HCT116 (cell line): ENCODE measurements around the gene KRTAP12-1. TPM values are rescaled to one million over a fixed set of nuclear protein-coding genes. Genes with fewer than 3 reads are reported as not detected.

Experiments used
- ATAC-seq: fragments of 200-7000 bp; cut with Tn5 transposase; 2 replicates; pipeline ENCODE4 v1.9.1; 2020; ENCODE audit warnings: mild to moderate bottlenecking, moderate library complexity
- BruUV-seq: library from RNA; stranded (reverse); fragments of 400-500 nt; replicated peaks from 2 replicates; lab custom pipeline; 2021; lab: Mats Ljungman, UMichigan
- CTCF ChIA-PET: fragments of 300-600 bp; sonication (Branson Sonifier 250); formaldehyde crosslinking; loops from one replicate; lab custom pipeline; 2021; ENCODE audit warnings: antibody characterized with exemption; lab: Charles Lee
- POLR2A ChIA-PET: fragments of 300-600, 350-600 bp; sonication (Branson Sonifier 250); formaldehyde crosslinking; loops from one replicate; lab custom pipeline; 2021; ENCODE audit warnings: antibody characterized with exemption; lab: Charles Lee
- RAD21 ChIA-PET, 2 experiments: fragments of 300-600 bp; sonication (Branson Sonifier 250); formaldehyde crosslinking; loops; one replicate each; lab custom pipeline; 2023; ENCODE audit warnings: low total read pairs in 2 of 2; ENCODE audit not compliant: uncharacterized antibody in 2 of 2, unreplicated experiment in 2 of 2, low non-redundant PET in 1 of 2; lab: Charles Lee
- DNase-seq: peaks from one replicate; pipeline ENCODE4 v3.0.0-alpha.2; 2010; ENCODE audit warnings: low read depth, low spot score
- H2AFZ ChIP-seq: fragments of 200-600 bp; shearing (Covaris generic), sonication (generic); 2 replicates; pipeline ENCODE4 v1.6.1; 2017; ENCODE audit warnings: low read depth, mixed run types, mixed read lengths, antibody characterized with exemption, low read length; ENCODE audit not compliant: poor library complexity, severe bottlenecking
- H3K27ac ChIP-seq: 2 replicates; pipeline ENCODE4 v1.5.1; 2012; ENCODE audit warnings: low read depth, low read length
- H3K27me3 ChIP-seq: fragments of 200-600 bp; sonication (generic); 2 replicates; pipeline ENCODE4 v1.6.1; 2016; ENCODE audit warnings: mixed run types, low read length, mixed read lengths; ENCODE audit not compliant: insufficient read depth
- H3K36me3 ChIP-seq, 2 experiments: fragments of 200-500 bp in 1 of 2; fragments of 200-600 bp in 1 of 2; sonication (Bioruptor generic) in 1 of 2; sonication (generic) in 1 of 2; 2 replicates each; pipeline versions ENCODE4 v1.5.1 to v1.6.1; 2014 to 2016; ENCODE audit warnings: low read length in 2 of 2, inconsistent platforms in 1 of 2, mixed read lengths in 1 of 2, mixed run types in 1 of 2; ENCODE audit not compliant: insufficient read depth in 2 of 2, control insufficient read depth in 1 of 2
- H3K4me1 ChIP-seq, 2 experiments: fragments of 200-600 bp in 1 of 2; sonication (generic) in 1 of 2; 2 replicates each; pipeline versions ENCODE4 v1.5.1 to v1.6.1; 2012 to 2017; ENCODE audit warnings: low read length in 2 of 2, inconsistent platforms in 1 of 2, mild to moderate bottlenecking in 1 of 2, mixed read lengths in 1 of 2, mixed run types in 1 of 2, moderate library complexity in 1 of 2; ENCODE audit not compliant: insufficient read depth in 2 of 2, control insufficient read depth in 1 of 2
- H3K4me2 ChIP-seq: fragments of 200-600 bp; sonication (generic); 2 replicates; pipeline ENCODE4 v1.6.1; 2017; ENCODE audit warnings: mixed run types, low read length, mixed read lengths
- H3K4me3 ChIP-seq, 2 experiments: fragments of 200-600 bp in 1 of 2; sonication (generic) in 1 of 2; replicated peaks in 1 of 2; 2 replicates each; pipeline ENCODE4 v1.5.1; 2011 to 2016; ENCODE audit warnings: low read length in 2 of 2, control low read depth in 1 of 2, low read depth in 1 of 2, mild to moderate bottlenecking in 1 of 2, mixed read lengths in 1 of 2, mixed run types in 1 of 2
- H3K79me2 ChIP-seq: fragments of 200-600 bp; sonication (generic); 2 replicates; pipeline ENCODE4 v1.6.1; 2017; ENCODE audit warnings: mild to moderate bottlenecking, mixed run types, low read length, moderate library complexity, mixed read lengths; ENCODE audit not compliant: insufficient read depth
- H3K9ac ChIP-seq: fragments of 200-600 bp; sonication (generic); 2 replicates; pipeline ENCODE4 v1.6.1; 2016; ENCODE audit warnings: low read length, mixed read lengths
- H3K9me2 ChIP-seq: fragments of 200-600 bp; sonication (generic), shearing (Covaris generic); 2 replicates; pipeline ENCODE4 v1.6.1; 2017; ENCODE audit warnings: mixed run types, mild to moderate bottlenecking, moderate library complexity; ENCODE audit not compliant: insufficient read depth
- H3K9me3 ChIP-seq, 2 experiments: fragments of 200-500 bp in 1 of 2; fragments of 200-600 bp in 1 of 2; sonication (Bioruptor generic) in 1 of 2; sonication (generic) in 1 of 2; 2 replicates each; pipeline ENCODE4 v1.6.1; 2014 to 2017; ENCODE audit warnings: low read length in 2 of 2, mixed read lengths in 2 of 2, inconsistent platforms in 1 of 2, low read depth in 1 of 2, mild to moderate bottlenecking in 1 of 2, mixed run types in 1 of 2, moderate library complexity in 1 of 2; ENCODE audit not compliant: control insufficient read depth in 1 of 2, insufficient read depth in 1 of 2
- H4K20me1 ChIP-seq: fragments of 200-600 bp; sonication (generic), shearing (Covaris generic); 2 replicates; pipeline ENCODE4 v1.6.1; 2017; ENCODE audit warnings: mixed run types, mild to moderate bottlenecking, moderate library complexity; ENCODE audit not compliant: insufficient read depth
- CBX3 ChIP-seq: IDR thresholded peaks from 2 replicates; pipeline ENCODE4 v1.6.1; 2012; ENCODE audit warnings: low read depth
- CEBPB ChIP-seq: IDR thresholded peaks from 2 replicates; pipeline ENCODE4 v1.6.1; 2012; ENCODE audit warnings: low read depth
- CTCF ChIP-seq, 3 experiments: fragments of 200-600 bp in 1 of 3; sonication (generic) in 1 of 3; IDR thresholded peaks in 2 of 3; conservative IDR thresholded peaks in 1 of 3; 2 replicates each; pipeline ENCODE4 v1.5.1; 2012 to 2017; ENCODE audit warnings: low read depth in 2 of 3, low read length in 2 of 3, antibody characterized with exemption in 1 of 3, borderline replicate concordance in 1 of 3, control low read depth in 1 of 3, mild to moderate bottlenecking in 1 of 3, mixed read lengths in 1 of 3, mixed run types in 1 of 3, moderate library complexity in 1 of 3; ENCODE audit not compliant: insufficient read depth in 1 of 3
- ELF1 ChIP-seq: IDR thresholded peaks from 2 replicates; pipeline ENCODE4 v1.6.1; 2012; ENCODE audit warnings: low read depth, borderline replicate concordance
- EZH2 ChIP-seq: fragments of 200-600 bp; sonication (generic); IDR thresholded peaks from 2 replicates; pipeline ENCODE4 v1.6.1; 2017; ENCODE audit warnings: antibody characterized with exemption, mixed run types
- EZH2phosphoT487 ChIP-seq: fragments of 200-600 bp; IDR thresholded peaks from 2 replicates; pipeline ENCODE4 v1.6.1; 2018; ENCODE audit warnings: antibody characterized with exemption, borderline replicate concordance
- JUND ChIP-seq: IDR thresholded peaks from 2 replicates; pipeline ENCODE4 v1.6.1; 2012
- MAX ChIP-seq: IDR thresholded peaks from 2 replicates; pipeline ENCODE4 v1.6.1; 2012
- POLR2A ChIP-seq: IDR thresholded peaks from 2 replicates; pipeline ENCODE4 v1.7.0; 2011; ENCODE audit warnings: borderline replicate concordance; ENCODE audit not compliant: insufficient read depth, insufficient read length; ENCODE audit errors: extremely low read depth
- SIN3A ChIP-seq: IDR thresholded peaks from 2 replicates; pipeline ENCODE4 v1.6.1; 2012; ENCODE audit warnings: low read depth
- SP1 ChIP-seq: IDR thresholded peaks from 2 replicates; pipeline ENCODE4 v1.6.1; 2012; ENCODE audit warnings: low read depth
- SRF ChIP-seq: IDR thresholded peaks from 2 replicates; pipeline ENCODE4 v1.6.1; 2012; ENCODE audit warnings: low read depth
- TCF7L2 ChIP-seq: IDR thresholded peaks from 2 replicates; pipeline ENCODE4 v1.7.0; 2011; ENCODE audit warnings: borderline replicate concordance, inconsistent platforms; ENCODE audit not compliant: insufficient read depth, insufficient read length; ENCODE audit errors: extremely low read depth
- YY1 ChIP-seq: IDR thresholded peaks from 2 replicates; pipeline ENCODE4 v1.6.1; 2011; ENCODE audit warnings: low read length, low read depth, moderate library complexity, mild to moderate bottlenecking; ENCODE audit not compliant: insufficient replicate concordance; ENCODE audit errors: extremely low read depth
- ZBTB33 ChIP-seq: IDR thresholded peaks from 2 replicates; pipeline ENCODE4 v1.6.1; 2011; ENCODE audit warnings: mild to moderate bottlenecking, low read length, moderate library complexity; ENCODE audit not compliant: insufficient replicate concordance; ENCODE audit errors: extremely low read depth
- ZFX ChIP-seq: fragments of 450-650 bp; IDR thresholded peaks from 2 replicates; pipeline ENCODE4 v1.6.1; 2017
- ZNF274 ChIP-seq: fragments of 200-500 bp; sonication (Bioruptor generic); IDR thresholded peaks from 2 replicates; pipeline ENCODE4 v1.6.1; 2014; ENCODE audit warnings: mild to moderate bottlenecking, low read depth, low read length, inconsistent platforms
- intact Hi-C: fragments of 100-400 bp; cut with micrococcal nuclease; formaldehyde crosslinking; loops from 2 replicates; pipeline ENCODE4 v1.10.0; 2022
- total RNA-seq: library from RNA; stranded (reverse); gene quantifications from one replicate; pipeline ENCODE4 v1.2.1, GENCODE V29; 2021; ENCODE audit not compliant: unreplicated experiment

KRTAP12-1 gene
- total RNA-seq, 1 experiment from 2014 or later = not detected

- ATAC-seq = no peak
- no peak for DNase-seq
- Histone ChIP-seq H3K4me1 (no peaks in the 10 kb centered on the region), H3K9ac (no peak overlapping the region), H3K27ac (no peak overlapping the region), H3K9me2 (no peaks in the 10 kb centered on the region), H3K9me3 (peaks cover 4 to 14% of the 10 kb centered on the region in 2 experiments; a peak in 2 of 4 replicates), H3K27me3 (peaks cover 5% of the 10 kb centered on the region; the same call in 1 of the 2 replicates), H3K36me3 (no peaks in the 10 kb centered on the region), H3K4me3 (no peak overlapping the region), H3K79me2 (no peaks in the 10 kb centered on the region), H2AFZ (no peak overlapping the region), H3K4me2 (no peak overlapping the region), H4K20me1 (no peaks in the 10 kb centered on the region)
- TF ChIP-seq CBX3 (no peak), SP1 (no peak)
- RAD21 ChIA-PET = no interaction called here
- POLR2A ChIA-PET = no interaction called here
- CTCF ChIA-PET = no interaction called here
- BruUV-seq = no TSS peak
- intact Hi-C loops = no loop called here
Observed at GRCh38 chr21:44695184-44695583, 13.2 kb upstream of the KRTAP12-1 start.

GRCh38 chr21:44694776-44695175 is 12.8 kb upstream of the KRTAP12-1 start:
- Histone ChIP-seq H2AFZ (no peak overlapping the region), H3K4me3 (no peak overlapping the region), H3K9me3 (peaks cover 4 to 14% of the 10 kb centered on the region in 2 experiments; a peak in 2 of 4 replicates), H3K9ac (no peak overlapping the region), H3K27ac (no peak overlapping the region), H3K9me2 (no peaks in the 10 kb centered on the region), H3K79me2 (no peaks in the 10 kb centered on the region), H3K36me3 (no peaks in the 10 kb centered on the region), H3K4me2 (no peak overlapping the region), H3K27me3 (peaks cover 3% of the 10 kb centered on the region; the same call in 1 of the 2 replicates), H3K4me1 (no peaks in the 10 kb centered on the region), H4K20me1 (no peaks in the 10 kb centered on the region)
- intact Hi-C loops = no loop called here
- CTCF ChIA-PET = no interaction called here
- ATAC-seq (no peak), DNase-seq (no peak)
- RAD21 ChIA-PET = no interaction called here
- BruUV-seq = no TSS peak
- POLR2A ChIA-PET = no interaction called here
- TF ChIP-seq ZFX (no peak), SIN3A (no peak), EZH2 (no peak), SRF (no peak), CTCF (IDR thresholded peaks at IDR 0.05 in 2 of 3, conservative IDR thresholded peaks at IDR 0.05 in 1 of 3; ENCODE audit: borderline replicate concordance in 1 of 3, insufficient read depth in 1 of 3, low read depth in 2 of 3, low read length in 2 of 3) (no peak), CEBPB (no peak), ELF1 (no peak), ZNF274 (no peak), SP1 (no peak), MAX (no peak), POLR2A (no peak), CBX3 (no peak), ZBTB33 (no peak), EZH2phosphoT487 (no peak), TCF7L2 (no peak), JUND (no peak), YY1 (no peak)
